GM19099 (cell line): ENCODE data around the gene BCL2L1.

ENCODE experiments used
- POLR2A ChIP-seq: IDR thresholded peaks from 3 replicates; pipeline ENCODE4 v1.6.1; 2011; ENCODE audit warnings: low read depth; ENCODE audit not compliant: insufficient read length; ENCODE audit errors: extremely low read depth

Gene BCL2L1

GRCh38 chr20:31664696-31665354, 57.8 kb downstream of the BCL2L1 start:
- TF ChIP-seq POLR2A: no peak

- TF ChIP-seq POLR2A: no peak
Measured at GRCh38 chr20:31663838-31664695, 58.6 kb downstream of the BCL2L1 start.

- TF ChIP-seq POLR2A: no peak
Measured at GRCh38 chr20:31663524-31663837, 59.2 kb downstream of the BCL2L1 start.

GRCh38 chr20:31662372-31662854, 60.3 kb downstream of the BCL2L1 start:
- TF ChIP-seq POLR2A: no peak

DNA sequence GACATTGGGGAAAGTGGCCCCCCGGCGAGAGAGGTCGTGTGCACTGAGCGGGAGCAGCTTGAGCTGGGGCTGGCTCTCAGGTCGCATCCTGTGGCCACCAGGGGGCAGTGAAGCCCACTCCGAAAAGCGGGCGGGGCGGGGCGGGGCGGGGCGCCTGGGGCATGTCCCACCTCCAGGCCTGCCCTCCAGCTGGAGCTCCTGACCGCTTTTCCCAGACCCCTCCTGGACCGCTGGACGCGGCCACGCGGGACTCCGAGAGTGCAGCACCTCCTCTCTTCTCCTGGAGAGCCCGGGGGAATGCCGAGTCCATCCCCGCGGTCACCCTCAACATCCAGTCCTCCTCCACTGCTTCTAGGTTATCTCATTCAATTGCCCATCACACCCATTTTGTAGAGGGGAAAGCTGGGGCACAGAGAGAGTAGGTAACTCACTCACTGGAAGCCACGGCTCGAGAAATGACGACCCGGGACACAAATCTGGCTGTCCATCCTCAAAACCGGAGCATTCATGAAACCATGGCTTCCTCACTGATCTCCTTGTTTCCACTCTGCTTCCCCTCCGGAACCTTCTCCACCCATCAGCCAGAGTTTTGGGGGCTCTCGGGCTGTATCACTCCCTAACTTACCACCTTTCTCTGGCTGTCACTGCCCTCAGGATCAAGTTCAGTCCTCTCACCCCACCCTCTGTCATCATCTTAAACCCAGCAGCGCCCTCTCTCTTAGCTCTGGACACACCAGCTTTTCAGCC, 60.9 kb downstream of the BCL2L1 start:
- TF ChIP-seq POLR2A: peak; percentile 13

DNA sequence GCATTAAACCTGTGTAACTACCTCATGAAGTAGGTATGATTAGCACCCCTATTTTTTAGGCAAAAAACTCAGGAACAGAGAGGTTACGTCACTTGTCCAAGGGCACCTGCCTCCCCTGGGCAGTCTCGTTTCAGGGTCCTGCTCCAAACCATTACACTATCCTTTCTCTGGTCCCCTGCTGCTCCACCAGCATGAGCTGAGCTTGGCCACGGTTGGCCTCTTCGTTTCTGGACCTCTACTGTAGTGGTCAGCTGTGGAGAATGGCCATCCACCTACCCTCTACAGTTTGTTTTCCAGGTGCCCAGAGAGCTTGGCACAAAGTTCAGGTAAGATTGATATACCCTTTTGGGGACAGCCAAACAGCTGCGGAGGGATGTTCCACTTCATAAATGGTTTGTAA, 68.1 kb downstream of the BCL2L1 start:
- TF ChIP-seq POLR2A: no peak

DNA sequence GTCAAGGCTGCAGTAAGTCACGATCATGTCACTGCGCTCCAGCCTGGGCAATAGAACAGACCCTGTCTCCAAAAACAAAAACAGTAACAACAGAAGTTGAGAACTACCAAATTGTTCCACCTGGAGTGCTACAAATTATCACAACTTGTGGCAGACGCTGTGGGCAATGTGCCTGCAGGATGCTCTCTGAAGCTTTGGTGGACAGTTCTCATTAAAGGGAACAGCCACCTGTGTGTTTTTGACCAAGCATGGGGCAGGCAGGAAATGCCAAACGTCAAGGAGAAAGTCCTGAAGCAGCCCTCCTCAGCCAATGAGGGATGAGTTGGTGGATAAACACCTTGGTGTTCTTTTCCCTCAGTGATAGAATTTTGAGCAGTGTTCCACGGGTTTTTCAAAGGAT, 69.1 kb downstream of the BCL2L1 start:
- TF ChIP-seq POLR2A: no peak

- TF ChIP-seq POLR2A: no peak
Measured at GRCh38 chr20:31652917-31653396, 69.7 kb downstream of the BCL2L1 start.

GRCh38 chr20:31644701-31645100, 78.0 kb downstream of the BCL2L1 start:
- TF ChIP-seq POLR2A: no peak

GRCh38 chr20:31643522-31643921, 79.1 kb downstream of the BCL2L1 start:
- no peak for TF ChIP-seq POLR2A

DNA sequence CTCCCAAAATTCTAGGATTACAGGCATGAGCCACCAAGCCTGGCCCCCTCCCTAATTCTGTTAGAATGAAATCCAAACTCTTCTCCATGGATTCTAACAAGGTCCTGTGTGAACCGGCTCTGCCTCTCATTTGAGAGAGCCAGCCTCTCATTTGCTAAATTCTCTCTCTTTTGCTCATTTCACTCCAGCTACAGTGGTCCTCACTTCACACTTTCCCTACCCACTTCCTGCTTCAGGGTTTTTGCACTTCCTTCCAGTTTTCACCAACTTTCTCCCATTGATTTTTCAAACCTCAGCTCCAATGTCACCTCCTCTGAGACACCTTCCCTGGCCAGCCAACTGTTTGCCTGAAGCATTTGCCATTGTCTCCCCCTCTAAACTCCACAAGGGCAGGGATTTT, 79.8 kb downstream of the BCL2L1 start:
- no peak for TF ChIP-seq POLR2A

GRCh38 chr20:31641391-31641790, 81.3 kb downstream of the BCL2L1 start:
- no peak for TF ChIP-seq POLR2A

GRCh38 chr20:31640259-31640658, 82.4 kb downstream of the BCL2L1 start:
- no peak for TF ChIP-seq POLR2A

GRCh38 chr20:31638816-31639215, 83.9 kb downstream of the BCL2L1 start:
- no peak for TF ChIP-seq POLR2A

GRCh38 chr20:31638317-31638716, 84.4 kb downstream of the BCL2L1 start:
- TF ChIP-seq POLR2A: no peak

DNA sequence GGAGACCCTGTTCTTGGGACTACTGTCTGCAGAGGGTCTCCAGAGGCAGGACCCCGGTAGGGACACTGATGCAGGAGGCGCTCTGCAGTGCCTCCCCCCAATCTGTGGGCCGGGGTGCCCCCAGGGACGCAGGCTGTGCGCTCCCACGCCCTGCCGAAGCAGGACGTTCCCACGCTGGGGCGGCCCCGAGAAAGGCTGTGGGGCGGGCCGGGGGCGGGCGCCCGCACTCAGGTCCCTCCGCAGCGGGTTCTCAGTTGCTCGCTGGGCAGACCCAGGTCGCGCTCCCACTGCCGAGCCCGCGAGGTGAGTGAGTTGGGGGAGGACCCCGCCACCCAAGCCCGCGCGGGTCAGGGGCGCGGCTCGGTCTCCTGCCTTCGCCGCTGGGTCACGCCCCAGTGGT, 85.0 kb downstream of the BCL2L1 start, which contains the start of gene COX4I2:
TSS of gene COX4I2 (plus strand) at position 253 of the 400 bp plus-strand sequence. CDS start 1,106 bp downstream, outside the sequence.
- no peak for TF ChIP-seq POLR2A

DNA sequence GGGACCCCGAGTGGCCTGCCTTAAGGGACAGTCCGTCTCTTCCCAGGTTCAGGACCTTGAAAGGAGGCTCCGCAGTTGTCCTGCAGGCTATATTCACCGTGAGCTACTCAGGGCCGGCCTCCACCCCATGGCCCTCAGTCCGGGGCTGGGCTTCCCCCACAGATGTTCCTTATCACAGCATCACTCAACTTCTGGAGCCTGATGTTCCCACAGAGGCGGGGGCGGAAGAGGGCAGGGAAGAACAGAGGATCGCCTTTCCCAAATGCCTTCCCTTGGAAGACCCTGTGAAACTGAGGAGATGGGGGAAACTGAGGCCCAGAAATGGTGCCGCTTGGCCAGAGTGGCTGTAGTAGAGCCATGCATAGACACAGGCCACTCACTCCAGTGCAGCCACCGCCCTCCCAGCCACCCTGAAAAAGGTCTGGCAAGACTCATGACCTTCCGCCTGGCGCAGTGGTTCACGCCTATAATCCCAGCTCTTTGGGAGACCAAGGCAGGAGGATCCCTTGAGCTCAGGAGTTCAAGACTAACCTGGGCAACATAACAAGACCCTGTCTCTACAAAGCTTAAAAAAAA, 89.2 kb downstream of the BCL2L1 start:
- no peak for TF ChIP-seq POLR2A
